Hepatocyte (in vitro differentiated cells): ENCODE measurements around the gene TPRKB. TPM values are rescaled to one million over a fixed set of nuclear protein-coding genes. Genes with fewer than 3 reads are reported as not detected.

Experiments
- DNase-seq: peaks from one replicate; pipeline ENCODE4 v3.0.0-alpha.2; 2016; ENCODE audit warnings: low spot score
- H2AFZ ChIP-seq: fragments of 200-600 bp; sonication (generic); 2 replicates; pipeline ENCODE4 v1.6.0; 2016; ENCODE audit warnings: antibody characterized with exemption, mild to moderate bottlenecking
- H3K27ac ChIP-seq: fragments of 200-600 bp; sonication (generic); 2 replicates; pipeline ENCODE4 v1.5.1; 2016; ENCODE audit warnings: mild to moderate bottlenecking
- H3K27me3 ChIP-seq: fragments of 200-600 bp; sonication (generic); 2 replicates; pipeline ENCODE4 v1.6.1; 2016
- H3K36me3 ChIP-seq: fragments of 200-600 bp; sonication (generic); replicated peaks from 2 replicates; pipeline ENCODE4 v1.5.1; 2016; ENCODE audit warnings: low read depth; ENCODE audit not compliant: insufficient read depth
- H3K4me1 ChIP-seq: fragments of 200-600 bp; sonication (generic); 2 replicates; pipeline ENCODE4 v1.5.1; 2016; ENCODE audit warnings: mild to moderate bottlenecking, moderate library complexity; ENCODE audit not compliant: insufficient read depth
- H3K4me2 ChIP-seq: fragments of 200-600 bp; sonication (generic); 2 replicates; pipeline ENCODE4 v1.6.0; 2016
- H3K4me3 ChIP-seq: fragments of 200-600 bp; sonication (generic); 2 replicates; pipeline ENCODE4 v1.5.1; 2016; ENCODE audit warnings: mild to moderate bottlenecking
- H3K79me2 ChIP-seq: fragments of 200-600 bp; sonication (generic); 2 replicates; pipeline ENCODE4 v1.6.0; 2017; ENCODE audit warnings: mild to moderate bottlenecking
- H3K9me2 ChIP-seq: fragments of 200-600 bp; sonication (generic); replicated peaks from 2 replicates; pipeline ENCODE4 v1.6.0; 2017; ENCODE audit warnings: mild to moderate bottlenecking; ENCODE audit not compliant: insufficient read depth
- H3K9me3 ChIP-seq: fragments of 200-600 bp; sonication (generic); 2 replicates; pipeline ENCODE4 v1.5.1; 2016; ENCODE audit warnings: low read depth, mild to moderate bottlenecking
- H4K20me1 ChIP-seq: fragments of 200-600 bp; sonication (generic); 2 replicates; pipeline ENCODE4 v1.6.0; 2016; ENCODE audit warnings: mild to moderate bottlenecking; ENCODE audit not compliant: insufficient read depth, poor library complexity, severe bottlenecking
- EZH2 ChIP-seq: fragments of 200-600 bp; sonication (generic); IDR thresholded peaks from 2 replicates; pipeline ENCODE4 v1.6.1; 2016; ENCODE audit warnings: antibody characterized with exemption, mild to moderate bottlenecking, borderline replicate concordance
- EZH2phosphoT487 ChIP-seq: fragments of 200-600 bp; sonication (generic); IDR thresholded peaks from one replicate; pipeline ENCODE4 v1.6.1; 2018; ENCODE audit warnings: antibody characterized with exemption, mild to moderate bottlenecking, low read depth, moderate library complexity; ENCODE audit not compliant: unreplicated experiment, severe bottlenecking
- WGBS: methylation state at CpG from one replicate; pipeline ENCODE4 v1.1.6; 2016; ENCODE audit warnings: low lambda C conversion rate; ENCODE audit errors: missing lambda C conversion rate; 5-methylcytosine and 5-hydroxymethylcytosine counted together
- polyA plus RNA-seq: library from polyadenylated mRNA; unstranded; fragments of >200 nt; fragmentation: Nextera tagmentation; extraction: Ambion mirVana; gene quantifications from 2 replicates; pipeline ENCODE4 v1.2.1, GENCODE V29; 2016
- total RNA-seq: library from RNA; depleted of rRNA; stranded (reverse); fragments of >200 nt; gene quantifications from 2 replicates; pipeline ENCODE4 v1.2.3, GENCODE V29; 2014
- TF ChIP-seq, protein P1 (sequence below): fragments of 200-600 bp; sonication (generic); IDR thresholded peaks from 2 replicates; pipeline ENCODE4 v1.5.1; 2016; ENCODE audit warnings: antibody characterized with exemption, mild to moderate bottlenecking; ENCODE audit not compliant: poor library complexity

TPRKB gene
- total and polyA plus RNA-seq, 2 experiments from 2014 or later: 37.2 to 68.2 TPM

DNA sequence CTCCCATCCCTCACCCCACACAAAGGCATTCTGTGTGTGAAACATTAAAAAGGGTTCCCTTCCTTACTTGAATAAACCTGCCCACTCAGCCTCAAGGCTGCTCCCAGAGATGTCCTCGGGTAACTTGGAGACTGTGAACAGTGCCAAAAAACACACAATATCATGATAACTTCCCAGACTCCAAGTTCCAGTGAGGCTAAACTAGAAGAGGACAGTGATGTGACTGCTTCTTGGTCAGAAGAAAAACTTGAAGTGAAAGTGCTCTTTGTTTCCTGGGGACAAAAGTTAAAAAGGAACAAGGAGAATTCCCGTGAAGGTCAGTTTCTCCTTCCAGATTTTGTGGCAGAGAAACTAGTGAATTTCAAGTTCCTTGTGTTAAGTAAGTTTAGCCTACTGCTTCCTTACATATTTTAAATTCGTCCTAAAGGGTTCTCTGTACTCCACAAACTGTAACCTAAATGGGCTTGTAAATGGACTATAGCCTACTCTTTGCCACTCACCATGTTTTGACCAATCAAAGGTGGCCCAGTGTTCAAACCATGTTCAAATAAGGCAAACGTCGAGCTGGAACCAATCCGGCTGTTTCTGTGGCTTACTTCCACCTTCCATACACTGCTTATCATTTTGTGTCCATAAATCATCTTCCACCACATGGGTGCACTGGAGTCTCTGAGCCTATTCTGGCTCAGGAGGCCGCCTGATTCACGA lies 20.4 kb downstream of the TPRKB start:
- no peak overlapping the region for H3K27ac ChIP-seq
- no peak overlapping the region for H2AFZ ChIP-seq
- no peaks in the 10 kb centered on the region for H3K79me2 ChIP-seq
- TF ChIP-seq EZH2phosphoT487 (no peak), EZH2 (no peak)
- TF ChIP-seq, protein P1, sequence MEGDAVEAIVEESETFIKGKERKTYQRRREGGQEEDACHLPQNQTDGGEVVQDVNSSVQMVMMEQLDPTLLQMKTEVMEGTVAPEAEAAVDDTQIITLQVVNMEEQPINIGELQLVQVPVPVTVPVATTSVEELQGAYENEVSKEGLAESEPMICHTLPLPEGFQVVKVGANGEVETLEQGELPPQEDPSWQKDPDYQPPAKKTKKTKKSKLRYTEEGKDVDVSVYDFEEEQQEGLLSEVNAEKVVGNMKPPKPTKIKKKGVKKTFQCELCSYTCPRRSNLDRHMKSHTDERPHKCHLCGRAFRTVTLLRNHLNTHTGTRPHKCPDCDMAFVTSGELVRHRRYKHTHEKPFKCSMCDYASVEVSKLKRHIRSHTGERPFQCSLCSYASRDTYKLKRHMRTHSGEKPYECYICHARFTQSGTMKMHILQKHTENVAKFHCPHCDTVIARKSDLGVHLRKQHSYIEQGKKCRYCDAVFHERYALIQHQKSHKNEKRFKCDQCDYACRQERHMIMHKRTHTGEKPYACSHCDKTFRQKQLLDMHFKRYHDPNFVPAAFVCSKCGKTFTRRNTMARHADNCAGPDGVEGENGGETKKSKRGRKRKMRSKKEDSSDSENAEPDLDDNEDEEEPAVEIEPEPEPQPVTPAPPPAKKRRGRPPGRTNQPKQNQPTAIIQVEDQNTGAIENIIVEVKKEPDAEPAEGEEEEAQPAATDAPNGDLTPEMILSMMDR: no peak
- H3K9me2 ChIP-seq: no peaks in the 10 kb centered on the region
- no peaks in the 10 kb centered on the region for H3K36me3 ChIP-seq
- H3K4me1 ChIP-seq: no peaks in the 10 kb centered on the region
- H3K4me2 ChIP-seq: no peak overlapping the region
- no peak overlapping the region for H3K4me3 ChIP-seq
- no peaks in the 10 kb centered on the region for H3K27me3 ChIP-seq
- H4K20me1 ChIP-seq: no peaks in the 10 kb centered on the region
- no peak for DNase-seq
- 69% methylated on average over 8 of the region's 8 CpGs for WGBS
- no peaks in the 10 kb centered on the region for H3K9me3 ChIP-seq

DNA sequence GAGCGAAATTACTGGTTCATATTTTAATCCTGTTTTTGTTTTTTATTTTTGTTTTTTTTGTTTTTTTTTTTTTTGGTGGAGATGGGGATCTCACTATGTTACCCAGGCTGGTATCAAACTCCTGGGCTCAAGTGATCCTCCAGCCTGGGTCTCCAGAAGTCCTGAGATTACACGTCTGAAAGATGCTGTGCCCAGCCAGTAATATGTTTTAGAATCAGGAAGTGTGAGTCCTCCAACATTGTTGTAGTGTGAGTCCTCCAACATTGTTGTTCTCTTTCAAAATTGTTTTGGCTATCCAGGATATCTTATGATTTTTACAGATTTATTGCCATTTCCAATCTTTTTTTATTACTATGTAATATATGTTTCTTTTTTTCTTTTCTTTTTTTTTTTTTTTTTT lies 23.1 kb downstream of the TPRKB start:
- WGBS: 88% methylated on average over 2 of the region's 2 CpGs
- Histone ChIP-seq H3K4me2 (no peak overlapping the region), H4K20me1 (no peaks in the 10 kb centered on the region), H3K79me2 (no peaks in the 10 kb centered on the region), H2AFZ (no peak overlapping the region), H3K9me3 (no peaks in the 10 kb centered on the region), H3K27ac (no peak overlapping the region), H3K9me2 (no peaks in the 10 kb centered on the region), H3K4me3 (no peak overlapping the region), H3K27me3 (no peaks in the 10 kb centered on the region), H3K4me1 (no peaks in the 10 kb centered on the region), H3K36me3 (no peaks in the 10 kb centered on the region)
- TF ChIP-seq, protein P1: no peak
- TF ChIP-seq EZH2phosphoT487 (no peak), EZH2 (no peak)
- no peak for DNase-seq

DNA sequence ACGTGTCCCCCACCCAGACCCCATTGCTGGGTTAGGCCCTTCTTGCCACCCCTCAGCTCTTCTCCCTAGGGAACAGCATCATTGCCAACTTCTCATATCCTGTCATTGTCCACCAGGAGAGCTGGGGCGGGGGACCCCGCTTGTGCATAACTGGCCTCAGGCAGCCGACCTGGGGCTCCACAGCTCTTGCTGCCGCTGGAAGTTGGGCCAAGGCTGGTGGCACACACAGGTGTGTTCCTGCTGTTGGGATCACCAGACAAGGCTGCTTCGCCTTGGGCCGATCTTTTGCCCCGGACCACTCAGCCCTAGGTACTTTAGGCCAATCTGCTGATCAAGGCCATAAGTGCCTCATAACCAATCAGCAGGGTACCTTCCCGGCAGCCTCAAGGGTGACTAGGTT lies 28.6 kb downstream of the TPRKB start:
- Histone ChIP-seq H3K9me3 (no peaks in the 10 kb centered on the region), H3K4me1 (peaks cover 7% of the 10 kb centered on the region), H3K27me3 (no peaks in the 10 kb centered on the region), H3K4me3 (no peak overlapping the region), H3K79me2 (no peaks in the 10 kb centered on the region), H3K4me2 (no peak overlapping the region), H3K27ac (no peak overlapping the region), H2AFZ (no peak overlapping the region), H3K9me2 (no peaks in the 10 kb centered on the region), H3K36me3 (no peaks in the 10 kb centered on the region), H4K20me1 (no peaks in the 10 kb centered on the region)
- DNase-seq: no peak
- over 99% methylated on average over 9 of the region's 9 CpGs for WGBS
- TF ChIP-seq EZH2phosphoT487: no peak
- TF ChIP-seq EZH2: no peak
- TF ChIP-seq, protein P1: no peak
